GM23338 (cell line): Measurements from ENCODE around the gene MCM3AP. TPM values are rescaled to one million over a fixed set of nuclear protein-coding genes. Genes with fewer than 3 reads are reported as not detected.
A peak's percentile ranks its signal among the peaks of the same experiment; 100 is the strongest.

Experiments used
- ATAC-seq: fragments of 200-7000 bp; cut with Tn5 transposase; 3 replicates; pipeline ENCODE4 v1.9.1; 2020
- DNase-seq: peaks from one replicate; pipeline ENCODE4 v3.0.0-alpha.2; 2015; ENCODE audit warnings: low spot score
- H2AFZ ChIP-seq: fragments of 200-600 bp; sonication (generic); 2 replicates; pipeline ENCODE4 v1.8.0; 2016; ENCODE audit warnings: antibody characterized with exemption, mild to moderate bottlenecking, moderate library complexity
- H3F3A ChIP-seq: fragments of 200-600 bp; sonication (generic); replicated peaks from 2 replicates; pipeline ENCODE4 v1.8.0; 2017; ENCODE audit warnings: antibody characterized with exemption, mixed run types, low read depth
- H3K27ac ChIP-seq: fragments of 200-600 bp; sonication (generic); 2 replicates; pipeline ENCODE4 v1.6.1; 2016; ENCODE audit warnings: low read depth
- H3K27me3 ChIP-seq: fragments of 200-600 bp; sonication (generic); 2 replicates; pipeline ENCODE4 v1.8.0; 2016; ENCODE audit warnings: mild to moderate bottlenecking, mixed run types, moderate library complexity; ENCODE audit not compliant: insufficient read depth
- H3K36me3 ChIP-seq: fragments of 200-600 bp; sonication (generic); 2 replicates; pipeline ENCODE4 v1.8.0; 2016; ENCODE audit warnings: mild to moderate bottlenecking; ENCODE audit not compliant: insufficient read depth
- H3K4me1 ChIP-seq: fragments of 200-600 bp; sonication (generic); 2 replicates; pipeline ENCODE4 v1.8.0; 2016; ENCODE audit warnings: mild to moderate bottlenecking, moderate library complexity; ENCODE audit not compliant: insufficient read depth
- H3K4me2 ChIP-seq: fragments of 200-600 bp; sonication (generic); 2 replicates; pipeline ENCODE4 v1.7.1; 2017; ENCODE audit warnings: mixed run types
- H3K4me3 ChIP-seq: fragments of 200-600 bp; sonication (generic); 2 replicates; pipeline ENCODE4 v1.6.1; 2016; ENCODE audit warnings: mixed run types
- H3K79me2 ChIP-seq: fragments of 200-600 bp; sonication (generic); replicated peaks from 2 replicates; pipeline ENCODE4 v1.8.0; 2017; ENCODE audit warnings: mild to moderate bottlenecking; ENCODE audit not compliant: insufficient read depth
- H3K9me2 ChIP-seq: fragments of 200-600 bp; sonication (generic); 2 replicates; pipeline ENCODE4 v1.8.0; 2017; ENCODE audit not compliant: insufficient read depth
- H4K20me1 ChIP-seq: fragments of 200-600 bp; sonication (generic); replicated peaks from 2 replicates; pipeline ENCODE4 v1.8.0; 2017; ENCODE audit warnings: mild to moderate bottlenecking; ENCODE audit not compliant: insufficient read depth
- H3K27ac Mint-ChIP-seq: 2 replicates; pipeline ENCODE4 v1.8.0; 2020; ENCODE audit warnings: inconsistent platforms, mild to moderate bottlenecking, moderate library complexity, mixed read lengths
- H3K27me3 Mint-ChIP-seq: 3 replicates; pipeline ENCODE4 v1.8.0; 2022; ENCODE audit warnings: low read depth, mild to moderate bottlenecking, moderate library complexity, mixed read lengths, inconsistent platforms; ENCODE audit not compliant: insufficient read depth, poor library complexity
- H3K36me3 Mint-ChIP-seq: 3 replicates; pipeline ENCODE4 v1.8.0; 2021; ENCODE audit warnings: low read depth, mild to moderate bottlenecking, inconsistent platforms, moderate library complexity, mixed read lengths
- H3K4me1 Mint-ChIP-seq: 3 replicates; pipeline ENCODE4 v1.8.0; 2020; ENCODE audit warnings: mild to moderate bottlenecking, inconsistent platforms, mixed read lengths
- H3K4me3 Mint-ChIP-seq: 3 replicates; pipeline ENCODE4 v1.8.0; 2021; ENCODE audit warnings: moderate library complexity, mild to moderate bottlenecking, inconsistent platforms, mixed read lengths
- H3K9me3 Mint-ChIP-seq: 3 replicates; pipeline ENCODE4 v1.8.0; 2020; ENCODE audit warnings: moderate library complexity, mild to moderate bottlenecking, inconsistent platforms, mixed read lengths
- EZH2 ChIP-seq: fragments of 200-600 bp; sonication (generic); IDR thresholded peaks from one replicate; pipeline ENCODE4 v1.8.0; 2017; ENCODE audit warnings: antibody characterized with exemption, mild to moderate bottlenecking, low read depth; ENCODE audit not compliant: unreplicated experiment
- EZH2phosphoT487 ChIP-seq: fragments of 200-600 bp; sonication (generic); IDR thresholded peaks from one replicate; pipeline ENCODE4 v1.8.1; 2018; ENCODE audit warnings: antibody characterized with exemption; ENCODE audit not compliant: unreplicated experiment
- JUNB ChIP-seq: IDR thresholded peaks from one replicate; pipeline ENCODE4 v1.6.1; 2016; ENCODE audit warnings: antibody characterized with exemption; ENCODE audit not compliant: unreplicated experiment
- POLR2AphosphoS5 ChIP-seq: IDR thresholded peaks from 2 replicates; pipeline ENCODE4 v1.6.1; 2016; ENCODE audit warnings: antibody characterized with exemption, low read depth
- REST ChIP-seq: IDR thresholded peaks from one replicate; pipeline ENCODE4 v1.6.1; 2018; ENCODE audit warnings: antibody characterized with exemption; ENCODE audit not compliant: unreplicated experiment
- STAT1 ChIP-seq: IDR thresholded peaks from one replicate; pipeline ENCODE4 v1.6.1; 2016; ENCODE audit warnings: antibody characterized with exemption; ENCODE audit not compliant: unreplicated experiment
- ZNF114 ChIP-seq: fragments of 250-450 bp; sonication (Bioruptor Pico); IDR thresholded peaks from 2 replicates; pipeline ENCODE4 v1.5.0; 2020; ENCODE audit warnings: mild to moderate bottlenecking, moderate library complexity
- polyA plus RNA-seq: library from polyadenylated mRNA; unstranded; fragments of >200 nt; fragmentation: Nextera tagmentation; extraction: Ambion mirVana; gene quantifications from 2 replicates; pipeline ENCODE4 v1.2.1, GENCODE V29; 2016
- total RNA-seq: library from RNA; depleted of rRNA; stranded (reverse); fragments of >200 nt; shearing (Covaris generic); gene quantifications from 2 replicates; pipeline ENCODE4 v1.2.3, GENCODE V29; 2014
- TF ChIP-seq, protein P1 (sequence below): IDR thresholded peaks from 2 replicates; pipeline ENCODE4 v1.6.1; 2016; ENCODE audit warnings: antibody characterized with exemption
- TF ChIP-seq, protein P2 (sequence below), 2 experiments: fragments of 200-600 bp in 1 of 2; sonication (generic) in 1 of 2; conservative IDR thresholded peaks; 2 replicates each; pipeline versions ENCODE4 v1.5.1 to v1.6.1; 2016 to 2017; ENCODE audit warnings: antibody characterized with exemption in 2 of 2, low read depth in 2 of 2, mild to moderate bottlenecking in 2 of 2, moderate library complexity in 1 of 2

The MCM3AP gene
- total and polyA plus RNA-seq, 2 experiments from 2014 or later: 39.2 to 123 TPM

- no peak for TF ChIP-seq ZNF114 (CRISPR knock-in tag)
- TF ChIP-seq EZH2: no peak
- TF ChIP-seq EZH2phosphoT487: no peak
- TF ChIP-seq REST: no peak
- TF ChIP-seq, protein P1, sequence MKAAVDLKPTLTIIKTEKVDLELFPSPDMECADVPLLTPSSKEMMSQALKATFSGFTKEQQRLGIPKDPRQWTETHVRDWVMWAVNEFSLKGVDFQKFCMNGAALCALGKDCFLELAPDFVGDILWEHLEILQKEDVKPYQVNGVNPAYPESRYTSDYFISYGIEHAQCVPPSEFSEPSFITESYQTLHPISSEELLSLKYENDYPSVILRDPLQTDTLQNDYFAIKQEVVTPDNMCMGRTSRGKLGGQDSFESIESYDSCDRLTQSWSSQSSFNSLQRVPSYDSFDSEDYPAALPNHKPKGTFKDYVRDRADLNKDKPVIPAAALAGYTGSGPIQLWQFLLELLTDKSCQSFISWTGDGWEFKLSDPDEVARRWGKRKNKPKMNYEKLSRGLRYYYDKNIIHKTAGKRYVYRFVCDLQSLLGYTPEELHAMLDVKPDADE: no peak
- TF ChIP-seq JUNB: no peak
- TF ChIP-seq POLR2AphosphoS5: no peak
- TF ChIP-seq, protein P2, sequence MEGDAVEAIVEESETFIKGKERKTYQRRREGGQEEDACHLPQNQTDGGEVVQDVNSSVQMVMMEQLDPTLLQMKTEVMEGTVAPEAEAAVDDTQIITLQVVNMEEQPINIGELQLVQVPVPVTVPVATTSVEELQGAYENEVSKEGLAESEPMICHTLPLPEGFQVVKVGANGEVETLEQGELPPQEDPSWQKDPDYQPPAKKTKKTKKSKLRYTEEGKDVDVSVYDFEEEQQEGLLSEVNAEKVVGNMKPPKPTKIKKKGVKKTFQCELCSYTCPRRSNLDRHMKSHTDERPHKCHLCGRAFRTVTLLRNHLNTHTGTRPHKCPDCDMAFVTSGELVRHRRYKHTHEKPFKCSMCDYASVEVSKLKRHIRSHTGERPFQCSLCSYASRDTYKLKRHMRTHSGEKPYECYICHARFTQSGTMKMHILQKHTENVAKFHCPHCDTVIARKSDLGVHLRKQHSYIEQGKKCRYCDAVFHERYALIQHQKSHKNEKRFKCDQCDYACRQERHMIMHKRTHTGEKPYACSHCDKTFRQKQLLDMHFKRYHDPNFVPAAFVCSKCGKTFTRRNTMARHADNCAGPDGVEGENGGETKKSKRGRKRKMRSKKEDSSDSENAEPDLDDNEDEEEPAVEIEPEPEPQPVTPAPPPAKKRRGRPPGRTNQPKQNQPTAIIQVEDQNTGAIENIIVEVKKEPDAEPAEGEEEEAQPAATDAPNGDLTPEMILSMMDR (conservative IDR thresholded peaks at IDR 0.05; ENCODE audit: low read depth in 2 of 2): no peak
- TF ChIP-seq STAT1: no peak
- Mint-ChIP-seq H3K27me3 (peaks cover 16% of the 10 kb centered on the region), H3K27ac (no peak overlapping the region), H3K4me1 (peaks cover 30% of the 10 kb centered on the region), H3K9me3 (0 out of 3 replicates have a peak, but pooled peaks cover 4% of the 10 kb centered on the region), H3K4me3 (no peak overlapping the region), H3K36me3 (peaks cover 40% of the 10 kb centered on the region)
- ATAC-seq: no peak
- DNase-seq: no peak
- H3K79me2 ChIP-seq: peaks cover 29% of the 10 kb centered on the region
- no peak overlapping the region for H2AFZ ChIP-seq
- H3K27me3 ChIP-seq: no peaks in the 10 kb centered on the region
- H3K4me1 ChIP-seq: peaks cover 25% of the 10 kb centered on the region
- no peak overlapping the region for H3K27ac ChIP-seq
- H3F3A ChIP-seq: peaks cover 15% of the 10 kb centered on the region
- H3K36me3 ChIP-seq: no peaks in the 10 kb centered on the region
- H4K20me1 ChIP-seq: peaks cover 25% of the 10 kb centered on the region
- peak overlapping the region; percentile 48; the same call in 1 of the 2 replicates for H3K4me2 ChIP-seq
- H3K4me3 ChIP-seq: 0 out of 2 replicates have a peak overlapping the region, but pooled peaks have one; percentile 23
- H3K9me2 ChIP-seq: no peaks in the 10 kb centered on the region
Measured at GRCh38 chr21:46318464-46318845, 33.0 kb upstream of the MCM3AP start.
